WI38 (cell line): ENCODE results near the gene OSM.

Experiments used
- H3K4me3 ChIP-seq: 2 replicates; pipeline ENCODE4 v1.5.1; 2011; ENCODE audit warnings: low read depth, mild to moderate bottlenecking, control low read depth, low read length
- TF ChIP-seq, protein P1 (sequence below): IDR thresholded peaks from 2 replicates; pipeline ENCODE4 v1.5.1; 2012; ENCODE audit warnings: low read depth, mild to moderate bottlenecking, control low read depth, low read length

Gene OSM

DNA sequence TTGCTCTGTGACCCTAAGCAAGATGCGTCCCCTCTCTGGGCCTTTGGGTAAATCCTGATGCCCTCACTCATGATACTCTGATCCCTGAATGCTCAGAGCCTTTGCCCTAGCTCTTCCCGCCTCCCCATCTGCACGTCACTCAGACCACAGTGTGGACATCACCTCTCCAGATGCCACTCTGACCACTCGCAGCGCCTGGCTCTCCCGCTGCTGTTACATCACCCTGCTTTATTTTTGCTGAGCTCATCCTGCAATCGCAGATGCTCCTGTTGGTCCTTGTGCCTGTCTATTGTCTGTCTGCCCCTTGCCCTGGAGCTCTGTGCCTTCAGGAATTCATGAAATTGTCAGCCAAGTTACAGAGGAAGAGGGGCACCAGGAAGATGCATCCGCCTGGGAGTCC is 5.5 kb downstream of the OSM start:
- TF ChIP-seq, protein P1, sequence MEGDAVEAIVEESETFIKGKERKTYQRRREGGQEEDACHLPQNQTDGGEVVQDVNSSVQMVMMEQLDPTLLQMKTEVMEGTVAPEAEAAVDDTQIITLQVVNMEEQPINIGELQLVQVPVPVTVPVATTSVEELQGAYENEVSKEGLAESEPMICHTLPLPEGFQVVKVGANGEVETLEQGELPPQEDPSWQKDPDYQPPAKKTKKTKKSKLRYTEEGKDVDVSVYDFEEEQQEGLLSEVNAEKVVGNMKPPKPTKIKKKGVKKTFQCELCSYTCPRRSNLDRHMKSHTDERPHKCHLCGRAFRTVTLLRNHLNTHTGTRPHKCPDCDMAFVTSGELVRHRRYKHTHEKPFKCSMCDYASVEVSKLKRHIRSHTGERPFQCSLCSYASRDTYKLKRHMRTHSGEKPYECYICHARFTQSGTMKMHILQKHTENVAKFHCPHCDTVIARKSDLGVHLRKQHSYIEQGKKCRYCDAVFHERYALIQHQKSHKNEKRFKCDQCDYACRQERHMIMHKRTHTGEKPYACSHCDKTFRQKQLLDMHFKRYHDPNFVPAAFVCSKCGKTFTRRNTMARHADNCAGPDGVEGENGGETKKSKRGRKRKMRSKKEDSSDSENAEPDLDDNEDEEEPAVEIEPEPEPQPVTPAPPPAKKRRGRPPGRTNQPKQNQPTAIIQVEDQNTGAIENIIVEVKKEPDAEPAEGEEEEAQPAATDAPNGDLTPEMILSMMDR = no peak
- H3K4me3 ChIP-seq = no peak overlapping the region

DNA sequence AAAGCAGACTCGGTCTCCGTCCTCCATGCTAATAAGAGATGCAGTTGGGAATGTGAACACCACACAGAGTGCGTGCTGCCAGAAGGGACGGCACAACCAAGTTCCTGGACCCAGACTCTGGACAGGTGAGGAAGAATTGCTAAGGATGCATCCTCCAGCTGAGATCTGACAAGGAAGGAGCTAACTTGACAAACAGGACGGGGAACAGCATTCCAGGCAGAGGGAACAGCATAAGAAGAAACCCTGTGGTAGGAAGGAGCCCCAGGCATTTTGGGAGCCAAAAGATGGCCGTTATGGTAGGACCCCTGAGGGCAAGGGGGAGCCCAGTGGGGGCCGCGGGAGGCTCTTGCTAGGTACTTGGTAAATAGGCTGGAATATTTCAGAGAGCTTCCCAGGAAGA is 6.0 kb downstream of the OSM start:
- TF ChIP-seq, protein P1 = no peak
- H3K4me3 ChIP-seq = no peak overlapping the region

DNA sequence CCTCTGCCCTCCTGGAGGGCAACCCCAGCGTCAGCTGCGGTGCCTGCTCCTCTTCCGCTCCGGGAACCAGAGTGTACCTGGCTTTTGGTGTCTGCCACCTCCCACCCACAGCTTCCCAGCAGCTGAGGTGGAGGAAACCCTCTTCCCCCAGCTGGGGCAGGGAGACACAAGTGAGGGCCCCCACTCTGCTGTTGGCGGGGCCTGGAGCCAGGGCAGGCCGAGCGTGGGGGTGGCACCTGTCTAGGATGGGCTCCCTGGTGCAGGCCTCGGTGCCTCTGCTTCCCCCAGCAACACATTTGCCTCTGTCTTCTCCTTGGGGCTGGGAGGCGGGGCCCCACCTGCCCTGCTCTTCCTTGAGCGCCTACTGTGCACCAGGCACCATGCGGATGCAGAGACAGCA is 6.4 kb downstream of the OSM start:
- TF ChIP-seq, protein P1 = no peak

DNA sequence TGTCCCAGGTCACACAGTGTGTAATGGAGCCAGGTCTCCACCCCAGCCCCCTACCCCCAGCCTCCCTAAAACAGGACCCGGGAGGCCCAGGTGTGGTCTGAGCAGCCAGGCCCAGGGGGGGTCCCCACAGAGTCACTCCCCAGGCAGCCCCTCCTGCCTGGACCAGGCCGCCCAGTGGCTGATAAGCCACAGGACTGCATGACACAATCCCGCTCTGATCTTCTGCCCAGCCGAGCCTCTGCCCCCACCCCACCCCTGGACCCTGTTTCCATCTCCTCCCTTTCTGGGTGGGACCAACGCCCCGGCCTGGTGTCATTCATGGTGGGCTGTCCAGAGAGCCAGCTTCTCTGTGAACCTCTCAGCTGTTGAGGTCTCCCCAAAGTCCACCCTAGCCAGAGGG is 12.3 kb downstream of the OSM start:
- TF ChIP-seq, protein P1 = no peak
- no peak overlapping the region for H3K4me3 ChIP-seq

More for the DNA sequence above, 6.4 kb downstream of the OSM start:
- H3K4me3 ChIP-seq = no peak overlapping the region

DNA sequence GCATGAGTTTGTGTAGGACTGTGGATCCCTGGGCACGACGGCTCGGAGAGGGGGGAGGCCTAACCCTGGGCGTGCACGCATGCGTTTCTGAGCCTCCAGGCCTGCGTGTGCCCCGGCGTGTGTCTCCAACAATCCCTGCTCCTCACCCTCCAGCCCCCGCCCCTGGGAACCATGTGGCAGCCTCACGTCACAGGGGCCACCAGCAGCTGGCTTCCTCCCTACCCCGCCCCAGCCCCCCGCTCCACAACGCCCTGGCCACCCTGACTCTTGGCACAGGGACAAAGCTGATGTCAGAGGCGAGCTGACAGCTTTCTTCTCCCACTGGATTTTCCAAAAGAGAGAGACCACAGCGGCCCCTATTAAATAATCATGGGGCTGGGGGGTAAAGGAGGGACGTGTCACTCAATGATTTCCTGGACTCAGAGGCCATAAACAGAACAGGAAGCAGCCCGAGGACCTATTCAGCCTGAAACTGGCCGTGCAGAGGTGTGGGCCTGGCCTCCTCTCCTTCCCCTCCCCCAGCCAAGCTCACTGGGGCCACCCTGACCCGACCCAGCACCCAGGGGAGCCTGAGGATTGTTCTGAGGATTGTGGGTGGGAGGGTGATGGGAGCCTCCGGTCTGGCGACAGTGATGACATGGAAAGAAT is 13.3 kb downstream of the OSM start:
- TF ChIP-seq, protein P1 = no peak
- H3K4me3 ChIP-seq = no peak overlapping the region

DNA sequence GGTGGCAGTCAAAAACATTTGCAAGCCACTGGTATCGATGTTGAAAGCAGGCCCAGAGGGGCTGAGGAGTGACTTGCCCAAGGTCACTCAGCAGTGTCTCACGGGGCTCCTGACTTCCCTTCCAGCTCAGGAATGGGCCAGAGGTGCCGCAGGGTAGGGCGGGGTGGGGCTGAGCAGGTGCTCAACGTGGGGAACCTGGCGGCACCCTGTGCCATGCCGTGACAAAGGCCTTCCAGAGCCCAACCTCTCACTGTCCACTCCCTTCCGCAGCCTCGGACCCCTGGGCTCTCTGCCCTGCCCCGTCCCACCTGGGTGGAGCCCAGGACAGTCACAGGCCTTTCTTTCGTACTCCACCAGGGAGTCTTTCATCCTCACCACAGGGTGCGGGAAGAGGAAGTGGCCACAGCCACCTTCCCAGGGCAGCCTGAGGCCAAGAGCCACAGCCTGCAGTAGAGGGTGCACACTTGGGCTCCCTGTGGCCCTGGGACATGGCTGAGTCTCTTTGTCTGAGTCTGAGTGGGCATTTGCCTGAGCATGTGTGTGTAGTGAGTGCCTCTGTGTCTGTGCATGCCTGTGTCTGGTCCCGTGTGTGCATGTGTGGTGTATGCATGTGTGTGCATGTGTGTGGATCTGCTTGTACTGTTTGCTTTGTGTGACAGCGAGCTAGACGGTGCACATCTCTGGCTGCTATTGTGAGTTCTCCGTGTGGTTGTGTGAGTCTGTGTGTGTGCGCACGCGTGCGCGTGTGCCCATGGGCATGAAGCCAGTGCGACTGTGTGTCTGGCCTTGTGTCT is 14.0 kb downstream of the OSM start:
- no peak overlapping the region for H3K4me3 ChIP-seq
- TF ChIP-seq, protein P1 = no peak

DNA sequence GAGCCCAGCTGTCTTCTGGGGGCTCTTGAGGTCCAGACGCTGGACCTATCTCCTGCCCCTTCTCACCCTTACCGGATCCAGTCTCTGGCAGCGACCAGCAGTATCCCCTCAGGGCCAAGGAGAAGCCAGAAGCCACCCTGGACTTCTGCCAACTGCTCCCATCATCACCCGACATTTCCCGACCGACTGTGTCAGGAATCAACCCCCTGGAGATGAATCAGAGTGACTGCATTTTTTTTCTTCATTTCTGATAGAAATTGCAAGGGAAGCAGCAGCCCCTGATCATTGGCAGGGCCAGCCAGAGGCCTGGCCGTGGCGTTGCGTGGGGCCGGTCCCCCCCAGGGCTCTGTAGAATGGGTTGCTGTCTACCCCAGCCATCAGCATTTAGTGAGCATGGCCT is 14.9 kb downstream of the OSM start:
- TF ChIP-seq, protein P1 = no peak
- H3K4me3 ChIP-seq = no peak overlapping the region
